ENCODE data around the gene CELSR1.

Gene CELSR1

GRCh38 chr22:46484156-46484860 is 53.1 kb downstream of the CELSR1 start:
- Histone ChIP-seq H3K4me3 (ENCODE audit: low read length) (no peak overlapping the region), H3K36me3 (ENCODE audit: control insufficient read depth, insufficient read depth, low read length) (no peaks in the 10 kb centered on the region), H3K27me3 (ENCODE audit: control insufficient read depth, insufficient read depth, low read length) (no peaks in the 10 kb centered on the region), H3K9ac (ENCODE audit: low read length) (no peak overlapping the region), H3K4me1 (ENCODE audit: control insufficient read depth, insufficient read depth, low read length) (no peaks in the 10 kb centered on the region), H3K27ac (ENCODE audit: low read depth, low read length) (no peak overlapping the region)

- Histone ChIP-seq H3K36me3 (ENCODE audit: control insufficient read depth, insufficient read depth, low read length) (no peaks in the 10 kb centered on the region), H3K9ac (ENCODE audit: low read length) (no peak overlapping the region), H3K27me3 (ENCODE audit: control insufficient read depth, insufficient read depth, low read length) (no peaks in the 10 kb centered on the region), H3K27ac (ENCODE audit: low read depth, low read length) (no peak overlapping the region), H3K4me3 (ENCODE audit: low read length) (no peak overlapping the region), H3K4me1 (ENCODE audit: control insufficient read depth, insufficient read depth, low read length) (no peaks in the 10 kb centered on the region)
Observed at GRCh38 chr22:46483353-46483752, 54.1 kb downstream of the CELSR1 start.

DNA sequence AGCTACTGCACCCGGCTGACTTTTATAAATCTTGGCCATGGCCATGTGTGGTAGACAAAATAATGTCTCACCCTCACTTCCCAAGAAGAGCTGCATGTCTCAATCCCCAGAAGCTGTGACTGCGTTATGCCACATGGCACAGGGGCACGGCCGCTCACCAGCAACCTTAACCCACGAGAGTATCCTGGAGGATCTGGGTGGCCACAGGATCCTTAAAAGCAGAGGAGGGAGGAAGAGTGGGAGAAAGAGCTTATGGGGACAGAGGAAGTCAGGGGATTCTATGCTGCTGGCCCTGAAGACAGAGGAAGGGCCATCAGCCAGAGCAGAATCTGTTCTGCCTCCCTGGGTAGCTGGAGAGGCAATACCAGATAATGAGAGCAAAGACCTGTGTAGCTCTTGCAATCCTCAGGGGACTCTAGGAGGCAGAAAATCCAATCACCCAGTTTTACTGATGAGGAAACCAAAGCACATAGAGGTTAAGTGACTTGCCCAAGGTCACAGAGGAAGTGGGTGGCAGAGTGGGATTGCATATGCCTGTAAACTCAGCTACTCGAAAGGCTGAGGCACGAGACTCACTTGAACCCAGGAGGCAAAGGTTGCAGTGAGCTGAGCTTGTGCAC is 55.3 kb downstream of the CELSR1 start:
- H3K4me1 ChIP-seq (ENCODE audit: control insufficient read depth, insufficient read depth, low read length): no peaks in the 10 kb centered on the region
- no peaks in the 10 kb centered on the region for H3K36me3 ChIP-seq (ENCODE audit: control insufficient read depth, insufficient read depth, low read length)
- H3K4me3 ChIP-seq (ENCODE audit: low read length): no peak overlapping the region
- no peak overlapping the region for H3K27ac ChIP-seq (ENCODE audit: low read depth, low read length)
- H3K27me3 ChIP-seq (ENCODE audit: control insufficient read depth, insufficient read depth, low read length): no peaks in the 10 kb centered on the region
- no peak overlapping the region for H3K9ac ChIP-seq (ENCODE audit: low read length)

- Histone ChIP-seq H3K4me1 (ENCODE audit: control insufficient read depth, insufficient read depth, low read length) (no peaks in the 10 kb centered on the region), H3K27ac (ENCODE audit: low read depth, low read length) (no peak overlapping the region), H3K36me3 (ENCODE audit: control insufficient read depth, insufficient read depth, low read length) (no peaks in the 10 kb centered on the region), H3K4me3 (ENCODE audit: low read length) (no peak overlapping the region), H3K27me3 (ENCODE audit: control insufficient read depth, insufficient read depth, low read length) (no peaks in the 10 kb centered on the region), H3K9ac (ENCODE audit: low read length) (no peak overlapping the region)
Observed at GRCh38 chr22:46481386-46481785, 56.0 kb downstream of the CELSR1 start.

- no peaks in the 10 kb centered on the region for H3K27me3 ChIP-seq (ENCODE audit: control insufficient read depth, insufficient read depth, low read length)
Observed at GRCh38 chr22:46480396-46480795, 57.0 kb downstream of the CELSR1 start.

DNA sequence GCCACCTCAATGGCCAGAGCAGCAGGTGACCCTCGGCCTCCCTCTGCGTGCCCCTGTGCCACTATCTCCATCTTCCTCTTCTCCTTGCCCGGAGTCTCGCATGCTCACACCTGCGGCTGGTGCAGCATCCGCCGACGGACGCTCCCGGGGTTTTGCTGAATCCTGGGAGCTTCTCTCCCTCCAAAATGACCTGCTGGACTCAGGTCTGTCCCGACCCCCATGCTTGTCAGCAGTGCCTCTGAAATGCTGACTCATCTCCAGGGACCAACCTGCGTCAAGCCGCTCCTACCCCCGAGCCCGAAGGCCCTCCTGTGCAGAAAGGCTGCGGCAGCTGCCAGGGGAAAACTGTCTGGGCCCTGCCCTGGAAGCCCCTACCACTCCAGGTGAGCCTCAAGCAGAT is 58.4 kb downstream of the CELSR1 start:
- Histone ChIP-seq H3K9ac (ENCODE audit: low read length) (no peak overlapping the region), H3K4me1 (ENCODE audit: control insufficient read depth, insufficient read depth, low read length) (no peaks in the 10 kb centered on the region), H3K27me3 (ENCODE audit: control insufficient read depth, insufficient read depth, low read length) (no peaks in the 10 kb centered on the region), H3K27ac (ENCODE audit: low read depth, low read length) (no peak overlapping the region), H3K36me3 (ENCODE audit: control insufficient read depth, insufficient read depth, low read length) (no peaks in the 10 kb centered on the region), H3K4me3 (ENCODE audit: low read length) (no peak overlapping the region)

More at GRCh38 chr22:46480396-46480795, 57.0 kb downstream of the CELSR1 start:
- H3K4me3 ChIP-seq (ENCODE audit: low read length): no peak overlapping the region
- H3K4me1 ChIP-seq (ENCODE audit: control insufficient read depth, insufficient read depth, low read length): no peaks in the 10 kb centered on the region
- no peak overlapping the region for H3K27ac ChIP-seq (ENCODE audit: low read depth, low read length)
- no peaks in the 10 kb centered on the region for H3K36me3 ChIP-seq (ENCODE audit: control insufficient read depth, insufficient read depth, low read length)
- no peak overlapping the region for H3K9ac ChIP-seq (ENCODE audit: low read length)

- Histone ChIP-seq H3K27me3 (ENCODE audit: control insufficient read depth, insufficient read depth, low read length) (no peaks in the 10 kb centered on the region), H3K9ac (ENCODE audit: low read length) (no peak overlapping the region), H3K27ac (ENCODE audit: low read depth, low read length) (no peak overlapping the region), H3K4me3 (ENCODE audit: low read length) (no peak overlapping the region), H3K36me3 (ENCODE audit: control insufficient read depth, insufficient read depth, low read length) (no peaks in the 10 kb centered on the region), H3K4me1 (ENCODE audit: control insufficient read depth, insufficient read depth, low read length) (no peaks in the 10 kb centered on the region)
Observed at GRCh38 chr22:46478083-46478551, 59.3 kb downstream of the CELSR1 start.

- no peaks in the 10 kb centered on the region for H3K27me3 ChIP-seq (ENCODE audit: control insufficient read depth, insufficient read depth, low read length)
- H3K9ac ChIP-seq (ENCODE audit: low read length): no peak overlapping the region
- H3K27ac ChIP-seq (ENCODE audit: low read depth, low read length): no peak overlapping the region
- H3K4me3 ChIP-seq (ENCODE audit: low read length): no peak overlapping the region
- no peaks in the 10 kb centered on the region for H3K4me1 ChIP-seq (ENCODE audit: control insufficient read depth, insufficient read depth, low read length)
- no peaks in the 10 kb centered on the region for H3K36me3 ChIP-seq (ENCODE audit: control insufficient read depth, insufficient read depth, low read length)
Observed at GRCh38 chr22:46476547-46476941, 60.9 kb downstream of the CELSR1 start.

GRCh38 chr22:46473896-46474557 is 63.4 kb downstream of the CELSR1 start:
- no peak overlapping the region for H3K9ac ChIP-seq (ENCODE audit: low read length)
- H3K4me3 ChIP-seq (ENCODE audit: low read length): no peak overlapping the region
- no peak overlapping the region for H3K27ac ChIP-seq (ENCODE audit: low read depth, low read length)
- no peaks in the 10 kb centered on the region for H3K36me3 ChIP-seq (ENCODE audit: control insufficient read depth, insufficient read depth, low read length)
- no peaks in the 10 kb centered on the region for H3K27me3 ChIP-seq (ENCODE audit: control insufficient read depth, insufficient read depth, low read length)
- H3K4me1 ChIP-seq (ENCODE audit: control insufficient read depth, insufficient read depth, low read length): no peaks in the 10 kb centered on the region

GRCh38 chr22:46473021-46473779 is 64.2 kb downstream of the CELSR1 start:
- Histone ChIP-seq H3K27me3 (ENCODE audit: control insufficient read depth, insufficient read depth, low read length) (no peaks in the 10 kb centered on the region), H3K27ac (ENCODE audit: low read depth, low read length) (no peak overlapping the region), H3K4me3 (ENCODE audit: low read length) (no peak overlapping the region), H3K9ac (ENCODE audit: low read length) (no peak overlapping the region), H3K4me1 (ENCODE audit: control insufficient read depth, insufficient read depth, low read length) (no peaks in the 10 kb centered on the region), H3K36me3 (ENCODE audit: control insufficient read depth, insufficient read depth, low read length) (no peaks in the 10 kb centered on the region)

GRCh38 chr22:46472722-46473016 is 64.8 kb downstream of the CELSR1 start:
- Histone ChIP-seq H3K27ac (ENCODE audit: low read depth, low read length) (no peak overlapping the region), H3K4me3 (ENCODE audit: low read length) (no peak overlapping the region), H3K36me3 (ENCODE audit: control insufficient read depth, insufficient read depth, low read length) (no peaks in the 10 kb centered on the region), H3K9ac (ENCODE audit: low read length) (no peak overlapping the region), H3K27me3 (ENCODE audit: control insufficient read depth, insufficient read depth, low read length) (no peaks in the 10 kb centered on the region), H3K4me1 (ENCODE audit: control insufficient read depth, insufficient read depth, low read length) (no peaks in the 10 kb centered on the region)

GRCh38 chr22:46471901-46472721 is 65.3 kb downstream of the CELSR1 start:
- Histone ChIP-seq H3K27ac (ENCODE audit: low read depth, low read length) (no peak overlapping the region), H3K36me3 (ENCODE audit: control insufficient read depth, insufficient read depth, low read length) (no peaks in the 10 kb centered on the region)

More at GRCh38 chr22:46471901-46472721, 65.3 kb downstream of the CELSR1 start:
- H3K27me3 ChIP-seq (ENCODE audit: control insufficient read depth, insufficient read depth, low read length): no peaks in the 10 kb centered on the region
- H3K9ac ChIP-seq (ENCODE audit: low read length): no peak overlapping the region
- no peaks in the 10 kb centered on the region for H3K4me1 ChIP-seq (ENCODE audit: control insufficient read depth, insufficient read depth, low read length)
- no peak overlapping the region for H3K4me3 ChIP-seq (ENCODE audit: low read length)

All from rectal smooth muscle tissue (tissue), 1 donor.